CD4-positive, alpha-beta T cell treated with Interleukin-10 for 1 hour (primary cell): Measurements from ENCODE around the gene HDHD3.

Source experiments
- DNase-seq: peaks from one replicate; pipeline ENCODE4 v3.0.0-alpha.2; 2020

The HDHD3 gene

GRCh38 chr9:113361304-113362018 is 15.3 kb downstream of the HDHD3 start:
- DNase-seq: no peak

DNA sequence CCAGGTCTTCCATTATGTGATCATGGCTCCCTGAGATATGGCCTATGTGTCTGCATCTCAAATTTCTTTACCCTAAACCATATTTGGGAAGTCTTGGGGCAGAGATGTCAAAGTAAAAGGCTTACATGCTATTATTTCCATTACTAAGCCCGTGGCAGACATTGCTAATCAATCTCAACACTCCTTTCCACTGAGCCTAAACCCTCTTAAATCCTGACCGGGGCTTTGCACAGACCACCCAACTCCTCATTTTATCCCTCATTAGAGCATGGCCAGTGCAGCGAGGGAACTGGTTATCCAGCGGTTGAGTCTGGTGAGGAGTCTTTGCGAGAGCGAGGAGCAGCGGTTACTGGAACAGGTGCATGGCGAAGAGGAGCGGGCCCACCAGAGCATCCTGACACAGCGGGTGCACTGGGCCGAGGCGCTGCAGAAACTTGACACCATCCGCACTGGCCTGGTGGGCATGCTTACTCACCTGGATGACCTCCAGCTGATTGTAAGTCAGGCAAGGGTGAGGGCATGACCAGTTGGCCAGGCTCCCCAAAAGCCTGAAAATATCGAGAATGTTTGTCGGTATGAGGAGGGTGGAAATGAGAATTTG is 16.4 kb downstream of the HDHD3 start:
- no peak for DNase-seq

DNA sequence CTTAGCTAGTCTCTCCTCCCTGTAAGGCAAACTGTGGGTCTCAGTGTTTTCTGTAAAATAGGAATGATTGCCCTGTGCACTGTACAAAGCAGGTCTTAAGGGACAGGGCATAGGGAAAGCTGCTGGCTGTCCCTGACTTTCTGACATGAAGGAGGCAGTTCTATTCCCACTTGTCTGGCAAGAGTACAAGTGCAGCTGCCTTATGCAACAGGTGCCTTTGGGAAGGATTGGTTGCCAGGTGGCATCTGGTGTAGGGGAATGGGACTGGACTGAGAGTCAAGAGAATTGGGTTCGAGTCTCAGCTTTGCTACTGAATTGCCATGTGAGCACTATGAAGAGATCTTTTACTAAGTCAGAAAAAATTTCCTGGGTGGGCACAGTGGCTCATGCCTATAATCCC is 17.4 kb downstream of the HDHD3 start:
- no peak for DNase-seq

GRCh38 chr9:113356686-113357292 is 20.0 kb downstream of the HDHD3 start:
- DNase-seq: no peak

DNA sequence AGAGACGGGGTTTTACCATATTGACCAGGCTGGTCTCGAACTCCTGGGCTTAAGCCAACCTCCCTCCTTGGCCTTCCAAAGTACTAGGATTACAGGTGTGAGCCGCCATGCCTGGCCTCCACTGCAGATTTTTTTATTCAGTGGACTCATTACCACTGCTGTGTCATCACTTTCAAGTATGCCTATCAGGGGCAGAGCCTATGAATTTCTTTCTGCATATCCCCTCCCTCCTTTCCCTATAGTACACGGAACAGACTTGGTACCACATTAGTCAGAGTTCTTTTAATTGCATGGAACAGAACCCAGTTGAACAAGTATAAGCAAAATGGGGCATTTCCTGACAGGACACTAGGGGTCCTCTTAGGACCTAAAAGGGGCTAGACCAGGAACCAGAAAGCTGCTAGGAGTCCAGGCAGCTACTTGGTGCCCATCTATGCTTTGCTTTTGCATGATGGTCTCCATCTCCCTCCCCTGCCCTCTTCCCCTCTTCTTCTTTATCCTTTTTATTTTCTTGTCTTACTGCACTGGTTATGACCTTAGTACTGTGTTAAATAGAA is 21.7 kb downstream of the HDHD3 start:
- no peak for DNase-seq

DNA sequence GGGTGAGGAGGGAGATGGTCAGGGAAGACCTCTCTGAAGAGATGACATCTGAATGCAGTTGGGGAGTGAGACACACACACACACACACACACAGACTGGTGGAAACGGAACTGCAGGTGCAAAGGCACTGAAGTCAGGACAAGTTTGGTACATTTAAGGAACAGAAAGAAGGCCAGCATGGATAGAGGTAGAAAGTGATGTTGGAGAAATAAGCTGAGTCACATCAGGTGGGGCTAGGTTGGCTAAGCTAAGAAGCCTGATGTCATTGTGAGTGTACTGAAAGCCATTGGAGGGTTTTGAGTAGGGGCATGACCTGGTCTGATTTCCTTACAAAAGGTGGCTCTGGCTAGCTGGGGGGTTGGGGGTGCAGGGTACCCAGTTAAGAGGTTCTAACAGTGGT is 24.4 kb downstream of the HDHD3 start:
- DNase-seq: no peak

DNA sequence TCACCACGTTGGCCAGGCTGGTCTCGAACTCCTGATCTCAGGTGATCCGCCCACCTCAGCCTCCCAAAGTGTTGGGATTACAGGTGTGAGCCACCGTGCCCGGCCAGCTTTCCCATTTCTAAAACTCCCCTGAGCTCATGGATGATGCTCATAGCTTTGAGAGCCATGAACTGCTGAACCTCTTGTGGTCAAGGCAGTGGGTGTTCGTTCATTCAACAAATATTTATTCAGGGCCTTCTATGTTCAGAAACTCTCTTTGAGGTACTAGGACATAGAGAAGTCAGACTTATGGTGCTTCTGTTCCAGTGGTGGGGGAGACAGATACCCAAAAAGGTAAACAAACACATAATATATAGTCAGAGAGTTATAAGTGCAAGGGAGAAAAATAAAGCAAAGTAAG is 24.8 kb downstream of the HDHD3 start:
- no peak for DNase-seq

GRCh38 chr9:113350937-113351336 is 25.8 kb downstream of the HDHD3 start:
- DNase-seq: peak; percentile 39

- DNase-seq: no peak
Observed at GRCh38 chr9:113350107-113350661, 26.6 kb downstream of the HDHD3 start.

DNA sequence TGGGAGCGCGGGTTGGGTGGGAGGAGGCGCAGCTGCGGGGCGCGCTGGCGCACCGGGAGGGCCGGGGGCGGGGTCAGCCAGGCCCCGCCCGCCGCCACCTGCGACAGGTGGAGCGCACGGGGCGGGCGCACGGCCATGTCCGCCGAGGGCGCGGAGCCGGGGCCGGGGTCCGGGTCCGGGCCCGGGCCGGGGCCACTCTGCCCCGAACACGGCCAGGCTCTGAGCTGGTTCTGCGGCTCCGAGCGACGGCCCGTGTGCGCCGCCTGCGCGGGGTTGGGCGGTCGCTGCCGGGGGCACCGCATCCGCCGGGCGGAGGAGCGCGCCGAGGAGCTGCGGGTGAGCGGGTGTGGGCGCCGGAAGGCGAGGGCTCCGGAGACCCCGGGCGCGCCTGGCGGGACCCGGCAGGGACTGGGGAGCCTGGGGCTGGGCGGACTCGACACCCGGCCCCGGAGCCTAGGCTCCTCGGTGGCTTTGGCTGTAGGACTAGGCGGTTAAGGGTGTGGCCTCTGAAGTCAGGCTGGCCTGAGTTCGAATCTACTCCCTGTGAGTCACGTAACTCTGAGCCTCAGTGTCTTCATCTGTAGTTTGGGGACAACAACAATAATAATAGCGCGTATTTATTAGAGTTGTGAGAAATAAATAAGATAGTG is 27.2 kb downstream of the HDHD3 start, which contains the start of gene BSPRY:
TSS of gene BSPRY (plus strand) at position 97 of the 650 bp plus-strand sequence. CDS start at position 136, 39 bp downstream.
- peak; percentile 28 for DNase-seq

DNA sequence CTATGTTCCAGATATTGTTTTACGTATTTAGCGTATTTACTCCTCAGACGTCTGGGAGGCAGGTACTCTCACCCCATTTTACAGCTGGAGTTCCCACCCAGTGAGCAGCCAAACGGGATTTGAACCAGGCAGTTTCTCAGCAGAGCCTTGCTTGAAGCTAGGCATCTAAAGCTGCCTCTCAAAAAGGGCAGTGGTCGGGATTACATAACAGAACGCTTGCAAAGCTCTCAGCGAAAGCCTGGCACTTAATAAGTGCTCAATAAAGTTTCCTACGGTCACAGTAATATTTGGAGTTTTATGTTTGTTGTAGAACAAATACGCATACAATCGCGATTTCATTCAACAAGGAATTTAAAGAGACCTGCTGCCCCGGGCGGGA is 27.7 kb downstream of the HDHD3 start:
- DNase-seq: no peak

- DNase-seq: no peak
Observed at GRCh38 chr9:113348437-113348836, 28.3 kb downstream of the HDHD3 start.

- DNase-seq: no peak
Observed at GRCh38 chr9:113345671-113346070, 31.1 kb downstream of the HDHD3 start.

- no peak for DNase-seq
Observed at GRCh38 chr9:113345190-113345589, 31.6 kb downstream of the HDHD3 start.

GRCh38 chr9:113343732-113344231 is 33.0 kb downstream of the HDHD3 start:
- DNase-seq: no peak

DNA sequence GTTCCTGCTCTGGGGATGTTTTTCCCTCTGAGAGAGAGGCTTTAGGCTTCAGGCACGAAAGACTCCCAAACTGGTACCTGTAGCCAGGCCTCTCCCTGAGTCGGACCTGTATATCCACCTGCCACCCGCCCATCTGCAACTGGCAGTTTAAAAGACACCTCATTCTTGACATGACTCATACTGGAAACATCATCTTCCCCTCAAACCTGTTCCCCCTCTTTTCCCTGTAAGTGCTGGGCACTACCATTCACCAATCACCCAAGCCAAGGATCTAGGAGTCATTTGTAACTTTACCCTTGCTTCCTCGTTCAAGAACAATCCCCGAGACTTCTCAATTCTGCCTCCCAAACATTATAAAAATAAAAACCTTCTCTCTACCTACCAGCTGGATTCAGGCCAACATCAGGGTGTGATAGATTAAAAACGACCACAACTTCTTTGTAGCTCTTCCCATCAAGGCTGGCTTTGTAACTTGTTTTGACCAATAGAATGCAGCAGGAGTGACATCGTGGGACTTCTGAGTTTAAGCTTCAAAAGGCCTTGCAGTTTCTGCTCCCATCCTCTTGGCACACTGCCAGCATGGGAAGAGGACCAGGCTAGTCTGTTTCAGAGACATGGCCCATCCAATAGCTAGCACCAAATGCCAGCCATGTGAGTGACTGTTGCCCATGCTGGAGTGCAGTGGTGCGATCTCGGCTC is 34.9 kb downstream of the HDHD3 start:
- DNase-seq: peak; percentile 34

GRCh38 chr9:113340011-113340699 is 36.6 kb downstream of the HDHD3 start, which contains the start of gene WDR31:
Gene WDR31, minus strand, starts transcription at chr9:113340275. Its CDS starts 8,253 bp downstream, at chr9:113332022.
- DNase-seq: peak; percentile 80

DNA sequence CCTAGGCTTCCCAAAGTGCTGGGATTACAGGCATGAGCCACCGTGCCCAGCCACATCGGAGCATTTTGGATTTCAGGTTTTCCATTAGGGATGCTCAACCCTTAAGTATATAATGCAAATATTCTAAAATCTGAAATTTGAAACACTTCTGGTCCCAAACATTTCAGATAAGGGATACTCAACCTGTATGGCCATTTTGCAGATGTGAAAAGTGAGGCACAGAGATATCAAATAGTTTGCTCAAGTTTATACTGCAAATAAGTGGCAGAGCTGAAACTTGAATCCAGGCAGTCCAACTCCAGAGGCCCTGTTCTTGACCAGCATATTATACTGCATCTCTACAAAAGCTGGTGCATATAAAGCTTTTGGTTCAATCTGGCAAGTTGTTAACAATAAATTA is 39.1 kb downstream of the HDHD3 start:
- no peak for DNase-seq

DNA sequence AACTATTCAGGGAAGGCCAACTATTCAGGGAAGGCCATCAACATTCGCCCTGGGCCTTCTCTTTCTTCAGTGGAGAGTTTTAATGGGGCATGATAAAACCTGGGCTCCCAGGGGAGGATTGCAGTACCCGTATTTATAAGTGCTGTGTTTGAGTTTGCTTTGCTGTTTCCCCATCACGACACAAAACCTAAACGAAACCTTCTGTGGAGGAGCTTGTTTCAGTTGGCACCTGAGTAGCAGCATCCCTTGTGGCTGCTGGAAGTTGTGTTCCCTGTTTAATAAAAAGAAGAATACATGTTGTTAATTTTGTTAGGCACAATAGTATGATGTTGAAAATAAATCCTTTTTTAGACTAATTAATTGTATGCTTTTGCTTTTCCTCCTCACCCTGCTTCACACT is 45.0 kb downstream of the HDHD3 start:
- no peak for DNase-seq

GRCh38 chr9:113328045-113328782 is 48.6 kb downstream of the HDHD3 start:
- no peak for DNase-seq

DNA sequence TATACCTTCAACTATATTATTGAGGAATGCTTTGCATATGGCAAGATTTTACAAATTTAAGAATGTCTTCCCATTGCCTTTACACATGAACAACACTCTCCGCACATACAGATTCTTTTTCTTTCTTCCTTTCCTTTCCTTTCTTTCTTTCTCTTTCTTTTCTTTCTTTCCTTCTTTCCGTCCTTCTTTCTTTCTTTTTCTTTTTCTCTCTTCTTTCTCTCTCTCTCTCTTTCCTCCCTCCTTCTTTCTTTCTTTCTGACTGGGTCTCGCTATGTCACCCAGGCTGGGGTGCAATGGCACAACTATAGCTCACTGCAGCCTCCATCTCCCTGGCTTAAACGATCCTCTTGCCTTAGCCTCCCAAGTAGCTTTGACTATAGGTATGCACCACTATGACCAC is 50.6 kb downstream of the HDHD3 start:
- no peak for DNase-seq
